B cell (primary cell): ENCODE measurements around the gene IAH1.

Experiments
- EZH2 ChIP-seq: IDR thresholded peaks from 2 replicates; pipeline ENCODE4 v1.6.1; 2012; ENCODE audit warnings: borderline replicate concordance, low read depth, mild to moderate bottlenecking, moderate library complexity, low read length; ENCODE audit not compliant: insufficient read depth, poor library complexity, severe bottlenecking
- TF ChIP-seq, protein P1 (sequence below): fragments of 200-600 bp; IDR thresholded peaks from one replicate; pipeline ENCODE4 v1.8.0; 2022; ENCODE audit warnings: antibody characterized with exemption, mild to moderate bottlenecking

DNA sequence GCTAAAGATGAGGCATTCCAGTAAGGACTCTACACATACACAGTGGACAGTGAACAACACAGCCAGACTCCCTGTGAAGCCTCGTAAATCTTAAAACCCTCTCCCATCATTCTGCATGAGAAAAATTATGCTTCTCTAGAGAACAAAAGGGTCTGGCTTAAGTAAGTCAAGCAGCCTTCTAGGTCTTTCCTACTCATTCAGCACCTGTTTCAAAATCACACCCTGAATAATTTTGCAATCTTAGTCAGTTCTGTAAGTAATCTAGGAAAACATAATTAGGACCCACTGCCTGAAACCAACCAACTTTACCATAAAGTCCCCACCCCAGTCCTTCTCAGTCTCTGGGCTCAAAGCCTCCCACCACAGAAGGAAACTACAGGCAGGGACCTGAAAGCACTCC is 19.7 kb downstream of the IAH1 start:
- TF ChIP-seq, protein P1, sequence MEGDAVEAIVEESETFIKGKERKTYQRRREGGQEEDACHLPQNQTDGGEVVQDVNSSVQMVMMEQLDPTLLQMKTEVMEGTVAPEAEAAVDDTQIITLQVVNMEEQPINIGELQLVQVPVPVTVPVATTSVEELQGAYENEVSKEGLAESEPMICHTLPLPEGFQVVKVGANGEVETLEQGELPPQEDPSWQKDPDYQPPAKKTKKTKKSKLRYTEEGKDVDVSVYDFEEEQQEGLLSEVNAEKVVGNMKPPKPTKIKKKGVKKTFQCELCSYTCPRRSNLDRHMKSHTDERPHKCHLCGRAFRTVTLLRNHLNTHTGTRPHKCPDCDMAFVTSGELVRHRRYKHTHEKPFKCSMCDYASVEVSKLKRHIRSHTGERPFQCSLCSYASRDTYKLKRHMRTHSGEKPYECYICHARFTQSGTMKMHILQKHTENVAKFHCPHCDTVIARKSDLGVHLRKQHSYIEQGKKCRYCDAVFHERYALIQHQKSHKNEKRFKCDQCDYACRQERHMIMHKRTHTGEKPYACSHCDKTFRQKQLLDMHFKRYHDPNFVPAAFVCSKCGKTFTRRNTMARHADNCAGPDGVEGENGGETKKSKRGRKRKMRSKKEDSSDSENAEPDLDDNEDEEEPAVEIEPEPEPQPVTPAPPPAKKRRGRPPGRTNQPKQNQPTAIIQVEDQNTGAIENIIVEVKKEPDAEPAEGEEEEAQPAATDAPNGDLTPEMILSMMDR = no peak
- TF ChIP-seq EZH2 = no peak
